Osteoblast (primary cell): ENCODE data around the gene CDYL2. TPM values are rescaled to one million over a fixed set of nuclear protein-coding genes. Genes with fewer than 3 reads are reported as not detected.

Source experiments
- DNase-seq: peaks from one replicate; pipeline ENCODE4 v3.0.0; 2011; ENCODE audit warnings: low spot score, mixed read lengths; ENCODE audit not compliant: insufficient read length; ENCODE audit errors: missing footprints
- H2AFZ ChIP-seq: 2 replicates; pipeline ENCODE4 v1.6.0; 2011; ENCODE audit warnings: mild to moderate bottlenecking, low read length
- H3K27ac ChIP-seq: 2 replicates; pipeline ENCODE4 v1.5.1; 2011; ENCODE audit warnings: mild to moderate bottlenecking, low read depth, low read length, moderate library complexity
- H3K27me3 ChIP-seq: 2 replicates; pipeline ENCODE4 v1.6.0; 2012; ENCODE audit warnings: mild to moderate bottlenecking, control low read depth, inconsistent platforms, low read length, moderate library complexity; ENCODE audit not compliant: insufficient read depth
- H3K36me3 ChIP-seq: 2 replicates; pipeline ENCODE4 v1.5.1; 2011; ENCODE audit warnings: mild to moderate bottlenecking, low read length, control low read depth, moderate library complexity; ENCODE audit not compliant: insufficient read depth
- H3K4me1 ChIP-seq: 2 replicates; pipeline ENCODE4 v1.5.1; 2011; ENCODE audit warnings: mild to moderate bottlenecking, low read length, control low read depth, moderate library complexity; ENCODE audit not compliant: insufficient read depth
- H3K4me2 ChIP-seq: 2 replicates; pipeline ENCODE4 v1.6.0; 2011; ENCODE audit warnings: mild to moderate bottlenecking, low read length; ENCODE audit not compliant: insufficient read depth
- H3K4me3 ChIP-seq: fragments of 200-600 bp; sonication (generic); 3 replicates; pipeline ENCODE4 v1.5.1; 2012; ENCODE audit warnings: mild to moderate bottlenecking, low read length, inconsistent platforms; ENCODE audit not compliant: insufficient read depth
- H3K79me2 ChIP-seq: 2 replicates; pipeline ENCODE4 v1.6.0; 2012; ENCODE audit warnings: mild to moderate bottlenecking, low read length, control low read depth, inconsistent platforms; ENCODE audit not compliant: insufficient read depth
- H3K9me3 ChIP-seq: 2 replicates; pipeline ENCODE4 v1.5.1; 2011; ENCODE audit warnings: low read depth, low read length, control low read depth
- H4K20me1 ChIP-seq: 2 replicates; pipeline ENCODE4 v1.6.0; 2012; ENCODE audit warnings: mild to moderate bottlenecking, low read length, control low read depth; ENCODE audit not compliant: insufficient read depth
- CTCF ChIP-seq: IDR thresholded peaks from 2 replicates; pipeline ENCODE4 v1.5.1; 2011; ENCODE audit warnings: mild to moderate bottlenecking, low read depth, low read length, moderate library complexity; ENCODE audit errors: extremely low read depth
- total RNA-seq: library from RNA; depleted of rRNA; stranded (reverse); fragments of >200 nt; gene quantifications from 2 replicates; pipeline ENCODE4 v1.2.3, GENCODE V29; 2012

The CDYL2 gene
- total RNA-seq, 1 donor: 8.3 TPM

DNA sequence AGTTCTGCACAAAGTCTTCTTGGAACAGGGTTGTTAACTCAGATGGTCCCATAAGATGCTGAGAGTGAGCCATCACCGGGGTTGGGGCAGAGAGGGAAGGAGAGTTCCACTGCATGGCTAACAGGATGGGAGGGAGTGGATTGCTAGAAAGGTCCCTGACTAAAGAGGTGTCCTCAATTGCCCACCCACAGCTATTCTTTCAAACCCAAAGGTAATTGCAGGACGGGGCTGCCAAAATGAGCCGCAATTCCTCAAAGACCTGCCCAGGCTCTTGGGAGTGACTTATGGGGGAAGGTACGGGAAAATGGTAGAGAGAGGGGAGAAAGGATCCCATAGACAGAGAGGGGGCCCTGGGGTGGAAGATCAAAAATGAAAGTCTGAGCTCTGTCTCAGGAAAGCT lies 203.2 kb downstream of the CDYL2 start:
- no peak for DNase-seq
- H4K20me1 ChIP-seq: no peaks in the 10 kb centered on the region
- H3K4me1 ChIP-seq: no peaks in the 10 kb centered on the region
- no peaks in the 10 kb centered on the region for H3K27me3 ChIP-seq
- H3K36me3 ChIP-seq: no peaks in the 10 kb centered on the region
- no peaks in the 10 kb centered on the region for H3K79me2 ChIP-seq
- TF ChIP-seq CTCF: no peak
- no peaks in the 10 kb centered on the region for H3K9me3 ChIP-seq
- no peak overlapping the region for H2AFZ ChIP-seq
- H3K4me3 ChIP-seq: no peak overlapping the region
- H3K4me2 ChIP-seq: no peak overlapping the region
- H3K27ac ChIP-seq: no peak overlapping the region

DNA sequence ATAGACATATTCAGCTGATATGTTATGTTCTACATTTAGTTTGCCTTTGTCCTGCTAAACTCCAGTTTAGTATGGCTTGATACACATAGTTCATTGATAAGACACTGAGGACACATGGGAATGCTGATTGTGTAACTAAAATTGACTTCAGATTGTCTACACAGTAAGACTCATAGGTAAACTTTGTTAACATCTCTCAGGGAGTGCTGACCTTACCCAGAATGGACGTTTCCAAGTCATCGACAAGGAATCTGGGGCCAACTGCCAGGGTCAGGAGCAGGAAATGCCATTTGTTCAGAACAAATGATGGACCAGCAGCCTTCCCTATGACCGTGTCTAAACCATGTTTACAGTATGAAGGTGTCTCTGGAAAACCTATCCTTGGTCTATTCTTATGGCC lies 204.9 kb downstream of the CDYL2 start:
- no peaks in the 10 kb centered on the region for H3K9me3 ChIP-seq
- H3K4me1 ChIP-seq: no peaks in the 10 kb centered on the region
- H4K20me1 ChIP-seq: no peaks in the 10 kb centered on the region
- no peak for TF ChIP-seq CTCF
- no peaks in the 10 kb centered on the region for H3K27me3 ChIP-seq
- no peak for DNase-seq
- H3K4me2 ChIP-seq: peak overlapping the region; percentile 20
- H3K4me3 ChIP-seq: no peak overlapping the region
- no peak overlapping the region for H2AFZ ChIP-seq
- H3K27ac ChIP-seq: no peak overlapping the region
- H3K36me3 ChIP-seq: no peaks in the 10 kb centered on the region
- no peaks in the 10 kb centered on the region for H3K79me2 ChIP-seq

GRCh38 chr16:80596507-80597207 lies 207.7 kb downstream of the CDYL2 start:
- no peaks in the 10 kb centered on the region for H3K79me2 ChIP-seq
- H3K36me3 ChIP-seq: no peaks in the 10 kb centered on the region
- H3K4me2 ChIP-seq: no peak overlapping the region
- no peaks in the 10 kb centered on the region for H3K27me3 ChIP-seq
- no peaks in the 10 kb centered on the region for H3K9me3 ChIP-seq
- no peaks in the 10 kb centered on the region for H3K4me1 ChIP-seq
- no peak overlapping the region for H3K4me3 ChIP-seq
- TF ChIP-seq CTCF: no peak
- H2AFZ ChIP-seq: no peak overlapping the region
- no peak for DNase-seq
- no peaks in the 10 kb centered on the region for H4K20me1 ChIP-seq
- H3K27ac ChIP-seq: no peak overlapping the region

DNA sequence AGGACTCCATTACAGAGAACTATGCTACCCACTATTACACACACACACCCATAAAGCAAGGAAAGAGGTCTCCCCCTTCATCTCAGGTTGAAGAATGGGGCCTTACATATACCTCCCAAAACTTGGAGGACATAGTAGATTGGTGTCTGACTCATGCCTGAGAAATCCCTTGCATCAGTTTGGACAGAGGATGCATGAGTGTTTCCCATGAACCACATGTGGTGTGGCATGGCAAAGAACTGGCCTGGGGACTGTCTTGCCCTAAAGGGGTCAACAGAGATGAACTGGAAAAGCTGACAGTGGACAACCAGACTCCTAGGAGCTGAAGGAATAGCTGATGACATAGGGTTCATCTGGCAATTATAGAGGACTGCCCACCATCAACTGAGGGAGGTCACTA lies 209.6 kb downstream of the CDYL2 start:
- Histone ChIP-seq H3K27ac (no peak overlapping the region), H4K20me1 (no peaks in the 10 kb centered on the region), H2AFZ (no peak overlapping the region), H3K36me3 (no peaks in the 10 kb centered on the region), H3K4me1 (no peaks in the 10 kb centered on the region), H3K79me2 (no peaks in the 10 kb centered on the region), H3K4me3 (no peak overlapping the region), H3K9me3 (no peaks in the 10 kb centered on the region), H3K4me2 (no peak overlapping the region), H3K27me3 (no peaks in the 10 kb centered on the region)
- no peak for DNase-seq
- no peak for TF ChIP-seq CTCF
